ENCODE measurements around the gene TRIM62. TPM values are rescaled to one million over a fixed set of nuclear protein-coding genes. Genes with fewer than 3 reads are reported as not detected.

TRIM62 gene
- polyA plus RNA-seq, 2 of the 4 experiments (the other 2 are of a cell fraction), result 0.79 to 1.5 TPM

- WGBS (ENCODE audit: missing lambda C conversion rate), result 66% methylated on average over 8 of the region's 14 CpGs
- FAIRE-seq, result no peak
- no peaks in the 10 kb centered on the region for H3K9me3 ChIP-seq
- DNase-seq (ENCODE audit: low read depth in 1 of 2, low spot score in 1 of 2), result no peak
- ChIA-PET CTCF (no interaction called here), POLR2A (no interaction called here)
- no peak overlapping the region for H3K27ac ChIP-seq
- H3K4me1 ChIP-seq, result no peaks in the 10 kb centered on the region
- ATAC-seq, result no peak
- TF ChIP-seq ATOH8 (CRISPR knock-in tag; IDR thresholded peaks at IDR 0.05; ENCODE audit: low read depth) (no peak), GATA3 (IDR thresholded peaks at IDR 0.05; ENCODE audit: borderline replicate concordance) (no peak), HOXB5 (CRISPR knock-in tag; IDR thresholded peaks at IDR 0.05) (no peak), FOXS1 (CRISPR knock-in tag; IDR thresholded peaks at IDR 0.05) (no peak), ZC3H11A (IDR thresholded peaks at IDR 0.05) (no peak), EHF (CRISPR knock-in tag; IDR thresholded peaks at IDR 0.05) (no peak), NFE2L2 (conservative IDR thresholded peaks at IDR 0.05; ENCODE audit: low read length) (no peak), CHD2 (IDR thresholded peaks at IDR 0.05; ENCODE audit: low read length, partially characterized antibody) (no peak), BHLHE40 (IDR thresholded peaks at IDR 0.05; ENCODE audit: low read depth, low read length) (no peak)
- no peak overlapping the region for H3K4me3 ChIP-seq
- no peak overlapping the region for H3K4me2 ChIP-seq
Observed at GRCh38 chr1:33163621-33164519, 18.0 kb downstream of the TRIM62 start.

- WGBS (ENCODE audit: missing lambda C conversion rate), result 50% methylated on average over 2 of the region's 2 CpGs
- CTCF ChIA-PET, result interaction anchor here (1.3 kb wide), 1 partner anchor 133 kb away, joined by 3 read pairs; no protein-coding TSS in a partner anchor
- Histone ChIP-seq H3K4me3 (no peak overlapping the region), H3K27ac (no peak overlapping the region), H3K4me1 (no peaks in the 10 kb centered on the region), H3K4me2 (no peak overlapping the region), H3K9me3 (no peaks in the 10 kb centered on the region)
- DNase-seq (ENCODE audit: low read depth in 1 of 2, low spot score in 1 of 2) (no peak), ATAC-seq (no peak), FAIRE-seq (no peak)
- TF ChIP-seq HEYL (CRISPR knock-in tag; IDR thresholded peaks at IDR 0.05) (no peak), REST (IDR thresholded peaks at IDR 0.05) (no peak), GATA3 (IDR thresholded peaks at IDR 0.05; ENCODE audit: borderline replicate concordance) (no peak), JUNB (IDR thresholded peaks at IDR 0.05) (no peak), MAX (IDR thresholded peaks at IDR 0.05) (no peak), POLR2AphosphoS2 (conservative IDR thresholded peaks at IDR 0.05; ENCODE audit: low read length) (no peak), KDM5A (IDR thresholded peaks at IDR 0.05) (no peak)
- POLR2A ChIA-PET, result no interaction called here
Observed at GRCh38 chr1:33162141-33162540, 19.7 kb downstream of the TRIM62 start.

GRCh38 chr1:33161061-33161681, 20.7 kb downstream of the TRIM62 start:
- Histone ChIP-seq H3K27ac (no peak overlapping the region), H3K4me3 (no peak overlapping the region), H3K9me3 (no peaks in the 10 kb centered on the region), H3K4me1 (no peaks in the 10 kb centered on the region), H3K4me2 (no peak overlapping the region)
- DNase-seq (ENCODE audit: low read depth in 1 of 2, low spot score in 1 of 2) (no peak), FAIRE-seq (no peak), ATAC-seq (no peak)
- no peak for TF ChIP-seq MAFK (IDR thresholded peaks at IDR 0.05; ENCODE audit: partially characterized antibody)
- POLR2A ChIA-PET, result no interaction called here
- WGBS (ENCODE audit: missing lambda C conversion rate), result 88% methylated on average over 14 of the region's 25 CpGs
- CTCF ChIA-PET, result no interaction called here

All from A549 (cell line).